Activated T-cell treated with anti-CD3 and anti-CD28 coated beads for 48 hours (primary cell): ENCODE measurements around the gene RADIL.

Source experiments
- DNase-seq: peaks from one replicate; pipeline ENCODE4 v3.0.0-alpha.2; 2020; ENCODE audit warnings: low read depth

The RADIL gene

GRCh38 chr7:4851459-4852422, 31.8 kb downstream of the RADIL start:
- DNase-seq: no peak

- no peak for DNase-seq
Measured at GRCh38 chr7:4850262-4850795, 33.2 kb downstream of the RADIL start.

GRCh38 chr7:4849390-4849789, 34.1 kb downstream of the RADIL start:
- DNase-seq: no peak

GRCh38 chr7:4845740-4846142, 37.8 kb downstream of the RADIL start:
- no peak for DNase-seq

- DNase-seq: no peak
Measured at GRCh38 chr7:4842319-4843064, 41.0 kb downstream of the RADIL start.

- no peak for DNase-seq
Measured at GRCh38 chr7:4841836-4842235, 41.7 kb downstream of the RADIL start.

- no peak for DNase-seq
Measured at GRCh38 chr7:4841007-4841784, 42.3 kb downstream of the RADIL start.

- no peak for DNase-seq
Measured at GRCh38 chr7:4840079-4840501, 43.4 kb downstream of the RADIL start.

GRCh38 chr7:4838626-4839334, 44.7 kb downstream of the RADIL start:
- DNase-seq: no peak

- DNase-seq: no peak
Measured at GRCh38 chr7:4837803-4838625, 45.5 kb downstream of the RADIL start.

- no peak for DNase-seq
Measured at GRCh38 chr7:4837041-4837802, 46.3 kb downstream of the RADIL start.

- DNase-seq: no peak
Measured at GRCh38 chr7:4836206-4836661, 47.3 kb downstream of the RADIL start.

GRCh38 chr7:4835398-4836205, 47.9 kb downstream of the RADIL start:
- DNase-seq: no peak

- DNase-seq: no peak
Measured at GRCh38 chr7:4834601-4835397, 48.7 kb downstream of the RADIL start.

GRCh38 chr7:4833691-4834600, 49.6 kb downstream of the RADIL start:
- DNase-seq: no peak

- no peak for DNase-seq
Measured at GRCh38 chr7:4833176-4833575, 50.3 kb downstream of the RADIL start.

- no peak for DNase-seq
Measured at GRCh38 chr7:4832711-4833110, 50.8 kb downstream of the RADIL start.
